H1 (cell line): ENCODE results near the gene SH3RF3. TPM values are rescaled to one million over a fixed set of nuclear protein-coding genes. Genes with fewer than 3 reads are reported as not detected.
A peak's percentile ranks its signal among the peaks of the same experiment; 100 is the strongest.

ENCODE experiments used
- CTCF ChIA-PET: fragments of 300-600 bp; sonication (Branson Sonifier 250); formaldehyde crosslinking; loops from one replicate; lab custom pipeline; 2021; ENCODE audit not compliant: partially characterized antibody; lab: Charles Lee
- POLR2A ChIA-PET: fragments of 300-600 bp; sonication (Branson Sonifier 250); formaldehyde crosslinking; loops from one replicate; lab custom pipeline; 2021; ENCODE audit warnings: inconsistent platforms; ENCODE audit not compliant: partially characterized antibody; lab: Charles Lee
- DNase-seq, 2 experiments: peaks; one replicate each; pipeline versions ENCODE4 v3.0.0 to v3.0.0-alpha.2; 2010 to 2022; ENCODE audit warnings: low spot score in 2 of 2, low read depth in 1 of 2, mixed read lengths in 1 of 2
- FAIRE-seq: peaks from 2 replicates; lab custom pipeline; 2011; peaks lifted over from hg19 to GRCh38; lab: Jason Lieb, UNC
- H2AFZ ChIP-seq: 2 replicates; pipeline ENCODE4 v1.8.1; 2012; ENCODE audit warnings: low read length, inconsistent platforms
- H2AK5ac ChIP-seq: 2 replicates; pipeline ENCODE4 v1.6.1; 2013; ENCODE audit warnings: low read depth, low read length
- H2BK120ac ChIP-seq: replicated peaks from 2 replicates; pipeline ENCODE3; 2013; ENCODE audit warnings: low read depth, low read length, inconsistent platforms
- H2BK12ac ChIP-seq: 2 replicates; pipeline ENCODE4 v1.6.1; 2013; ENCODE audit warnings: low read depth, low read length
- H2BK15ac ChIP-seq: 2 replicates; pipeline ENCODE4 v1.6.1; 2013; ENCODE audit warnings: low read length
- H2BK20ac ChIP-seq: 2 replicates; pipeline ENCODE4 v1.6.1; 2013; ENCODE audit warnings: low read length
- H2BK5ac ChIP-seq: 2 replicates; pipeline ENCODE4 v1.6.1; 2013; ENCODE audit warnings: low read depth, low read length
- H3K14ac ChIP-seq: 2 replicates; pipeline ENCODE4 v1.6.1; 2013; ENCODE audit warnings: inconsistent platforms; ENCODE audit not compliant: insufficient read length
- H3K18ac ChIP-seq: 2 replicates; pipeline ENCODE4 v1.6.1; 2013; ENCODE audit warnings: low read length; ENCODE audit errors: extremely low read depth
- H3K23ac ChIP-seq: 2 replicates; pipeline ENCODE4 v1.6.1; 2013; ENCODE audit warnings: inconsistent platforms; ENCODE audit not compliant: insufficient read length
- H3K23me2 ChIP-seq: 2 replicates; pipeline ENCODE4 v1.6.1; 2013; ENCODE audit warnings: low read depth, low read length
- H3K27ac ChIP-seq: 2 replicates; pipeline ENCODE4 v1.6.1; 2011; ENCODE audit warnings: low read depth, low read length, inconsistent platforms
- H3K27me3 ChIP-seq, 4 experiments: replicated peaks in 1 of 4; 1 replicate in 1 of 4; 2 replicates in 3 of 4; pipeline versions ENCODE4 v1.6.1 to v1.8.1; 2011 to 2013; ENCODE audit warnings: low read length in 3 of 4, mild to moderate bottlenecking in 3 of 4, inconsistent platforms in 2 of 4, mixed read lengths in 2 of 4, moderate library complexity in 1 of 4; ENCODE audit not compliant: control insufficient read depth in 3 of 4, insufficient read depth in 3 of 4; ENCODE audit errors: extremely low read depth in 1 of 4
- H3K36me3 ChIP-seq, 4 experiments: 2 replicates each; pipeline versions ENCODE4 v1.6.1 to v1.8.1; 2011 to 2013; ENCODE audit warnings: mild to moderate bottlenecking in 4 of 4, low read length in 3 of 4, moderate library complexity in 2 of 4, control low read depth in 1 of 4, inconsistent platforms in 1 of 4; ENCODE audit not compliant: insufficient read depth in 4 of 4, control insufficient read depth in 2 of 4
- H3K4ac ChIP-seq: replicated peaks from 2 replicates; pipeline ENCODE3; 2013; ENCODE audit warnings: low read length, low read depth, mixed read lengths, inconsistent platforms; ENCODE audit not compliant: insufficient read length
- H3K4me1 ChIP-seq, 4 experiments: replicated peaks in 1 of 4; 1 replicate in 1 of 4; 2 replicates in 3 of 4; pipeline versions ENCODE4 v1.6.1 to v1.8.1; 2011 to 2013; ENCODE audit warnings: low read length in 3 of 4, inconsistent platforms in 2 of 4, mixed read lengths in 1 of 4; ENCODE audit not compliant: insufficient read depth in 4 of 4, control insufficient read depth in 3 of 4
- H3K4me2 ChIP-seq, 2 experiments: 2 replicates each; pipeline versions ENCODE4 v1.6.1 to v1.8.1; 2011 to 2013; ENCODE audit warnings: low read depth in 2 of 2, low read length in 2 of 2, control low read depth in 1 of 2, inconsistent platforms in 1 of 2, mild to moderate bottlenecking in 1 of 2; ENCODE audit not compliant: insufficient read depth in 1 of 2
- H3K4me3 ChIP-seq, 4 experiments: fragments of 200-600, 300-600 bp in 1 of 4; sonication (generic), shearing (Covaris generic), sonication (Bioruptor Twin) in 1 of 4; 2 replicates each; pipeline versions ENCODE4 v1.5.1 to v1.8.1; 2011 to 2016; ENCODE audit warnings: low read length in 4 of 4, low read depth in 3 of 4, control low read depth in 2 of 4, inconsistent platforms in 2 of 4, mild to moderate bottlenecking in 2 of 4, mixed read lengths in 1 of 4, moderate library complexity in 1 of 4; ENCODE audit not compliant: insufficient read depth in 2 of 4; ENCODE audit errors: extremely low read depth in 1 of 4
- H3K56ac ChIP-seq: replicated peaks from 2 replicates; pipeline ENCODE3; 2013; ENCODE audit warnings: low read depth, mild to moderate bottlenecking, mixed read lengths, low read length, inconsistent platforms; ENCODE audit not compliant: insufficient read length
- H3K79me1 ChIP-seq: 2 replicates; pipeline ENCODE4 v1.6.1; 2013; ENCODE audit warnings: low read depth, low read length, control low read depth
- H3K79me2 ChIP-seq, 2 experiments: 2 replicates each; pipeline versions ENCODE4 v1.6.1 to v1.8.1; 2012 to 2013; ENCODE audit warnings: low read length in 2 of 2, mild to moderate bottlenecking in 2 of 2, inconsistent platforms in 1 of 2; ENCODE audit not compliant: insufficient read depth in 2 of 2, control insufficient read depth in 1 of 2
- H3K9ac ChIP-seq, 4 experiments: replicated peaks in 1 of 4; 1 replicate in 1 of 4; 2 replicates in 3 of 4; pipeline versions ENCODE4 v1.6.1 to v1.8.1; 2011 to 2013; ENCODE audit warnings: low read depth in 3 of 4, low read length in 3 of 4, control low read depth in 2 of 4, mild to moderate bottlenecking in 2 of 4, moderate library complexity in 2 of 4, inconsistent platforms in 1 of 4; ENCODE audit errors: extremely low read depth in 1 of 4
- H3K9me3 ChIP-seq, 2 experiments: 2 replicates each; pipeline versions ENCODE4 v1.6.1 to v1.8.1; 2012 to 2013; ENCODE audit warnings: mild to moderate bottlenecking in 2 of 2, moderate library complexity in 2 of 2, control low read depth in 1 of 2, inconsistent platforms in 1 of 2, low read depth in 1 of 2, low read length in 1 of 2, mixed read lengths in 1 of 2; ENCODE audit not compliant: insufficient read depth in 2 of 2
- H4K20me1 ChIP-seq, 2 experiments: replicated peaks in 1 of 2; 2 replicates each; pipeline versions ENCODE3 to v1.8.1; 2011 to 2013; ENCODE audit warnings: inconsistent platforms in 2 of 2, low read length in 2 of 2, mild to moderate bottlenecking in 1 of 2; ENCODE audit not compliant: insufficient read depth in 2 of 2, control insufficient read depth in 1 of 2
- H4K5ac ChIP-seq: 2 replicates; pipeline ENCODE4 v1.6.1; 2013; ENCODE audit warnings: low read length, low read depth, mixed read lengths, inconsistent platforms; ENCODE audit not compliant: insufficient read length
- H4K8ac ChIP-seq: 2 replicates; pipeline ENCODE4 v1.8.0; 2013; ENCODE audit warnings: mild to moderate bottlenecking, moderate library complexity, low read length, inconsistent platforms; ENCODE audit not compliant: insufficient read depth; ENCODE audit errors: extremely low read depth
- H4K91ac ChIP-seq: replicated peaks from 2 replicates; pipeline ENCODE3; 2013; ENCODE audit warnings: low read length, mixed read lengths, inconsistent platforms; ENCODE audit not compliant: insufficient read length
- MAFK ChIP-seq: IDR thresholded peaks from 2 replicates; pipeline ENCODE4 v1.6.1; 2012; ENCODE audit warnings: low read depth, mild to moderate bottlenecking, improper control_type of control experiment, low read length
- RAD21 ChIP-seq, 2 experiments: IDR thresholded peaks in 1 of 2; conservative IDR thresholded peaks in 1 of 2; 2 replicates each; pipeline ENCODE4 v1.6.1; 2011; ENCODE audit warnings: low read depth in 2 of 2, low read length in 2 of 2, improper control_type of control experiment in 1 of 2, inconsistent platforms in 1 of 2, mild to moderate bottlenecking in 1 of 2, moderate library complexity in 1 of 2
- SP4 ChIP-seq: IDR thresholded peaks from 2 replicates; pipeline ENCODE4 v1.6.1; 2012; ENCODE audit warnings: low read length, inconsistent platforms
- WGBS, 2 experiments: shearing (Covaris generic) in 1 of 2; methylation state at CpG; one replicate each; pipeline versions ENCODE4 v1.1.6 to v1.1.7; 2013 to 2015; ENCODE audit warnings: low lambda C conversion rate in 2 of 2, mixed read lengths in 2 of 2, inconsistent platforms in 1 of 2, low coverage in 1 of 2, missing lambda C conversion rate in 1 of 2; ENCODE audit not compliant: insufficient replicate concordance in 2 of 2, insufficient coverage in 1 of 2, insufficient read length in 1 of 2; ENCODE audit errors: extremely low coverage in 1 of 2, missing lambda C conversion rate in 1 of 2; 5-methylcytosine and 5-hydroxymethylcytosine counted together
- polyA plus RNA-seq, 7 experiments: library from polyadenylated mRNA; depleted of rRNA in 3 of 7; stranded (reverse) in 5 of 7; unstranded in 2 of 7; fragments of >200 nt in 5 of 7; fragments of 200-250 nt in 2 of 7; gene quantifications; 1 replicate in 5 of 7; 2 replicates in 1 of 7; 4 replicates in 1 of 7; pipeline versions ENCODE4 v1.2.1 to v1.2.3, GENCODE V29; 2011 to 2013; ENCODE audit warnings: missing spikeins in 2 of 7, mixed read lengths in 2 of 7
- total RNA-seq: library from RNA; stranded (reverse); fragmentation: NEBNext Ultra II Directional; extraction: Animal tissue kit (Norgen Biotek cat#: 25700); gene quantifications from 2 replicates; pipeline ENCODE4 v1.2.1, GENCODE V29; 2021
- TF ChIP-seq, protein P1 (sequence below), 3 experiments: IDR thresholded peaks; 1 replicate in 2 of 3; 2 replicates in 1 of 3; pipeline versions ENCODE4 v1.5.1 to v1.6.1; 2011; ENCODE audit warnings: low read length in 3 of 3, mild to moderate bottlenecking in 3 of 3, inconsistent platforms in 2 of 3, low read depth in 1 of 3, moderate library complexity in 1 of 3; ENCODE audit not compliant: insufficient read depth in 1 of 3; ENCODE audit errors: control extremely low read depth in 1 of 3

Gene SH3RF3
- total and polyA plus RNA-seq, 2 of the 8 experiments (the other 6 are each of a cell fraction or from before 2014, with no cell fraction given), result 0.11 to 0.65 TPM

DNA sequence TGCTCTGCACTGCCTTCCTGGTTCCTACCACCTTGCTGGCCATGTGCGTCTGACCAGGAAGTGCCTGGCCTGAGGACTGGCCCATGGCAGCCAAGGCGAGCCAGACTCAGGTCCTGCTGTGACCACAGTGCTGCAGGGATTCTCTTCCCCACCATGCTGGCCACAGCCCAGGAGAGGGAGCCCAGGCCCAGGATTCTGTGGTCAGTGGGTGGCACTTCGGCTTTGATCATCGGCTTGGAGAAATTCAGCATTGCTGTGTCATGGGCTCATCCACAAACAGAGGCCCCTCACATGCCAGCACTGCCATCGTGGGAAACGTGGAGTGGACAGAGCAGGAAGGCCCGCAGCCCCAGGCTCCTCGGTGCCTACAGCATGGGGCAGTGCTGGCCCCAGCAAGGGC lies 273.2 kb downstream of the SH3RF3 start:
- Histone ChIP-seq H2BK5ac (no peak overlapping the region), H3K79me1 (no peaks in the 10 kb centered on the region), H2BK15ac (no peak overlapping the region), H3K56ac (no peak overlapping the region), H3K23me2 (no peaks in the 10 kb centered on the region; the same call in 1 of the 2 replicates), H2BK120ac (no peak overlapping the region), H3K9ac (no peak overlapping the region), H3K18ac (no peak overlapping the region), H4K8ac (no peak overlapping the region; the same call in 1 of the 2 replicates), H2AK5ac (no peak overlapping the region), H2BK20ac (no peak overlapping the region), H3K4me1 (peaks cover 0 to 2% (median 0%) of the 10 kb centered on the region in 4 experiments; a peak in 3 of 7 replicates), H4K5ac (no peak overlapping the region), H2AFZ (no peak overlapping the region), H3K4me3 (no peak overlapping the region), H3K9me3 (no peaks in the 10 kb centered on the region), H3K27ac (no peak overlapping the region), H4K91ac (no peak overlapping the region), H2BK12ac (no peak overlapping the region), H3K4me2 (no peak overlapping the region), H3K4ac (no peak overlapping the region), H3K79me2 (no peaks in the 10 kb centered on the region), H3K36me3 (no peaks in the 10 kb centered on the region), H3K23ac (no peak overlapping the region), H3K14ac (no peak overlapping the region), H3K27me3 (no peaks in the 10 kb centered on the region), H4K20me1 (no peaks in the 10 kb centered on the region)
- no peak for FAIRE-seq
- 78% methylated on average over 8 of the region's 8 CpGs; no CpG with 5 or more reads in 1 of the 2 experiments for WGBS, 2 experiments
- ChIA-PET CTCF (interaction anchor here (1.2 to 1.3 kb wide), 2 partner anchors 9 to 215 kb away, joined by 3 read pairs; no protein-coding TSS in a partner anchor), POLR2A (no interaction called here)
- DNase-seq, result no peak
- TF ChIP-seq, protein P1, sequence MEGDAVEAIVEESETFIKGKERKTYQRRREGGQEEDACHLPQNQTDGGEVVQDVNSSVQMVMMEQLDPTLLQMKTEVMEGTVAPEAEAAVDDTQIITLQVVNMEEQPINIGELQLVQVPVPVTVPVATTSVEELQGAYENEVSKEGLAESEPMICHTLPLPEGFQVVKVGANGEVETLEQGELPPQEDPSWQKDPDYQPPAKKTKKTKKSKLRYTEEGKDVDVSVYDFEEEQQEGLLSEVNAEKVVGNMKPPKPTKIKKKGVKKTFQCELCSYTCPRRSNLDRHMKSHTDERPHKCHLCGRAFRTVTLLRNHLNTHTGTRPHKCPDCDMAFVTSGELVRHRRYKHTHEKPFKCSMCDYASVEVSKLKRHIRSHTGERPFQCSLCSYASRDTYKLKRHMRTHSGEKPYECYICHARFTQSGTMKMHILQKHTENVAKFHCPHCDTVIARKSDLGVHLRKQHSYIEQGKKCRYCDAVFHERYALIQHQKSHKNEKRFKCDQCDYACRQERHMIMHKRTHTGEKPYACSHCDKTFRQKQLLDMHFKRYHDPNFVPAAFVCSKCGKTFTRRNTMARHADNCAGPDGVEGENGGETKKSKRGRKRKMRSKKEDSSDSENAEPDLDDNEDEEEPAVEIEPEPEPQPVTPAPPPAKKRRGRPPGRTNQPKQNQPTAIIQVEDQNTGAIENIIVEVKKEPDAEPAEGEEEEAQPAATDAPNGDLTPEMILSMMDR (IDR thresholded peaks at IDR 0.05; ENCODE audit: control extremely low read depth in 1 of 3, insufficient read depth in 1 of 3, low read depth in 1 of 3, low read length in 3 of 3), result peak in 1 of 3 experiments; percentile 4; a peak in 1 of 4 replicates
- no peak for TF ChIP-seq SP4
- TF ChIP-seq MAFK, result no peak
- 0 out of 4 replicates have a peak, but pooled peaks of 1 of the 2 experiments have one; percentile 6 for TF ChIP-seq RAD21 (IDR thresholded peaks at IDR 0.05 in 1 of 2, conservative IDR thresholded peaks at IDR 0.05 in 1 of 2; ENCODE audit: low read depth in 2 of 2, low read length in 2 of 2)
